ENCODE results near the gene DPPA4. TPM values are rescaled to one million over a fixed set of nuclear protein-coding genes. Genes with fewer than 3 reads are reported as not detected.
"Not testable (repeated sequence)": the region's sequence is repeated elsewhere in the genome, so short reads cannot be mapped to it uniquely, and the experiment has no call there.

The DPPA4 gene
- total RNA-seq, 1 donor from 2014 or later = 83.0 TPM

GRCh38 chr3:109364088-109364487 is 26.7 kb upstream of the DPPA4 start:
- H3K27me3 Mint-ChIP-seq (ENCODE audit: low read depth, unreplicated experiment) = no peaks in the 10 kb centered on the region
- no peak overlapping the region for H3K27ac Mint-ChIP-seq (ENCODE audit: unreplicated experiment)
- Histone ChIP-seq H3K36me3 (ENCODE audit: insufficient read depth, low read length) (no peaks in the 10 kb centered on the region), H3K9me3 (ENCODE audit: insufficient read depth, low read depth, low read length) (no peaks in the 10 kb centered on the region), H2AFZ (ENCODE audit: low read depth, low read length) (no peak overlapping the region), H3K79me2 (ENCODE audit: insufficient read depth, low read length) (no peaks in the 10 kb centered on the region), H3K4me1 (ENCODE audit: insufficient read depth, low read length) (no peaks in the 10 kb centered on the region), H3K9ac (ENCODE audit: low read length) (no peak overlapping the region), H3K27me3 (ENCODE audit: insufficient read depth, low read length) (no peaks in the 10 kb centered on the region), H3K4me2 (ENCODE audit: low read length) (no peak overlapping the region), H4K20me1 (ENCODE audit: insufficient read depth, low read length) (no peaks in the 10 kb centered on the region), H3K4me3 (ENCODE audit: insufficient read depth, low read depth, low read length) (no peak overlapping the region), H3K27ac (ENCODE audit: low read depth, low read length) (no peak overlapping the region)
- H3K4me3 Mint-ChIP-seq (ENCODE audit: unreplicated experiment) = no peak overlapping the region
- H3K4me1 Mint-ChIP-seq (ENCODE audit: low read depth, unreplicated experiment) = no peaks in the 10 kb centered on the region
- FAIRE-seq = no peak
- no peaks in the 10 kb centered on the region for H3K9me3 Mint-ChIP-seq (ENCODE audit: unreplicated experiment)
- H3K36me3 Mint-ChIP-seq (ENCODE audit: low read depth, unreplicated experiment) = no peaks in the 10 kb centered on the region
- no peak for TF ChIP-seq EZH2 (IDR thresholded peaks at IDR 0.05; ENCODE audit: insufficient read depth, low read length)
- TF ChIP-seq, protein P1, sequence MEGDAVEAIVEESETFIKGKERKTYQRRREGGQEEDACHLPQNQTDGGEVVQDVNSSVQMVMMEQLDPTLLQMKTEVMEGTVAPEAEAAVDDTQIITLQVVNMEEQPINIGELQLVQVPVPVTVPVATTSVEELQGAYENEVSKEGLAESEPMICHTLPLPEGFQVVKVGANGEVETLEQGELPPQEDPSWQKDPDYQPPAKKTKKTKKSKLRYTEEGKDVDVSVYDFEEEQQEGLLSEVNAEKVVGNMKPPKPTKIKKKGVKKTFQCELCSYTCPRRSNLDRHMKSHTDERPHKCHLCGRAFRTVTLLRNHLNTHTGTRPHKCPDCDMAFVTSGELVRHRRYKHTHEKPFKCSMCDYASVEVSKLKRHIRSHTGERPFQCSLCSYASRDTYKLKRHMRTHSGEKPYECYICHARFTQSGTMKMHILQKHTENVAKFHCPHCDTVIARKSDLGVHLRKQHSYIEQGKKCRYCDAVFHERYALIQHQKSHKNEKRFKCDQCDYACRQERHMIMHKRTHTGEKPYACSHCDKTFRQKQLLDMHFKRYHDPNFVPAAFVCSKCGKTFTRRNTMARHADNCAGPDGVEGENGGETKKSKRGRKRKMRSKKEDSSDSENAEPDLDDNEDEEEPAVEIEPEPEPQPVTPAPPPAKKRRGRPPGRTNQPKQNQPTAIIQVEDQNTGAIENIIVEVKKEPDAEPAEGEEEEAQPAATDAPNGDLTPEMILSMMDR (IDR thresholded peaks at IDR 0.05; ENCODE audit: insufficient read depth, low read depth, low read length) = no peak
- DNase-seq (ENCODE audit: low read depth) = no peak

DNA sequence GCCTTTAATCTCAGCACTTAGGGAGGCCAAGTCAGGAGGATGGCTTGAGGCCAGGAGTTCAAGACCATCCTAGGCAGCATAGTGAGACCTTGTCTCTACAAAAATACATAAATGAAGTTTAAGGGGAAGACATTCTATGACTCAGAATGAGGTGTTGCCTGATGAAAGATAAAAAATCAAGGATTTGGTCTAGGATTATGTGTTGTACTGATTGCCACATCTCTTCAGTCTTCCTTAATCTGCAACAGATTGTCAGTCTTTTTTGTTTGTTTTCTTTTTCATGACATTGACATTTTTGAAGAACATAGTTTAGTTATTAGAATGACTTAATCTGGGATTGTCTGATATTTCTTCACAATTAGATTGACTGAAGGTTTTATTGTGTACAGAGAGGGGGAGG is 26.3 kb upstream of the DPPA4 start:
- FAIRE-seq = no peak

DNA sequence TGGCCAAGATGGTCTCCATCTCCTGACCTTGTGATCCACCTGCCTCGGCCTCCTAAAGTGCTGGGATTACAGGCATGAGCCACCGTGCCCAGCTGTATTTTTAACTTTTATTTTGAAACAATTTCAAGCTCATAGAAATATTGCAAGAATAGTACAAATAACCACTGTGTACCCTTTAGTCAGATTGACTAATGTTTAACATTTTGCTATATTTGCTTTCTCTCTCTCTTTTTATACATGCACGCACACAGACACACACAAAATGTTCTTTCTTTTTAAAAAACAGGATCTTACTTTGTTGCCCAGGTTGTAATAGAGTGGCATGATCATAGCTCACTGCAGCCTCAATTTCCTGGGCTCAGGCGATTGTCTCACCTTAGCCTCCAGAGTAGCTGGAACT is 25.5 kb upstream of the DPPA4 start:
- no peaks in the 10 kb centered on the region for H3K4me1 ChIP-seq (ENCODE audit: insufficient read depth, low read length)
- H3K79me2 ChIP-seq (ENCODE audit: insufficient read depth, low read length) = no peaks in the 10 kb centered on the region
- no peaks in the 10 kb centered on the region for H3K9me3 ChIP-seq (ENCODE audit: insufficient read depth, low read depth, low read length)
- Mint-ChIP-seq H3K9me3 (ENCODE audit: unreplicated experiment) (no peaks in the 10 kb centered on the region), H3K4me3 (ENCODE audit: unreplicated experiment) (no peak overlapping the region), H3K4me1 (ENCODE audit: low read depth, unreplicated experiment) (no peaks in the 10 kb centered on the region), H3K36me3 (ENCODE audit: low read depth, unreplicated experiment) (no peaks in the 10 kb centered on the region), H3K27me3 (ENCODE audit: low read depth, unreplicated experiment) (no peaks in the 10 kb centered on the region), H3K27ac (ENCODE audit: unreplicated experiment) (no peak overlapping the region)
- no peak for FAIRE-seq
- H3K4me2 ChIP-seq (ENCODE audit: low read length) = no peak overlapping the region
- H3K27ac ChIP-seq (ENCODE audit: low read depth, low read length) = no peak overlapping the region
- TF ChIP-seq, protein P1 (IDR thresholded peaks at IDR 0.05; ENCODE audit: insufficient read depth, low read depth, low read length) = no peak
- no peak for TF ChIP-seq EZH2 (IDR thresholded peaks at IDR 0.05; ENCODE audit: insufficient read depth, low read length)
- no peaks in the 10 kb centered on the region for H4K20me1 ChIP-seq (ENCODE audit: insufficient read depth, low read length)
- no peak overlapping the region for H3K4me3 ChIP-seq (ENCODE audit: insufficient read depth, low read depth, low read length)
- no peaks in the 10 kb centered on the region for H3K27me3 ChIP-seq (ENCODE audit: insufficient read depth, low read length)
- no peak overlapping the region for H2AFZ ChIP-seq (ENCODE audit: low read depth, low read length)
- H3K36me3 ChIP-seq (ENCODE audit: insufficient read depth, low read length) = no peaks in the 10 kb centered on the region
- H3K9ac ChIP-seq (ENCODE audit: low read length) = no peak overlapping the region
- no peak for DNase-seq (ENCODE audit: low read depth)

More for the DNA sequence above, 26.3 kb upstream of the DPPA4 start:
- Histone ChIP-seq H3K27ac (ENCODE audit: low read depth, low read length) (no peak overlapping the region), H3K4me1 (ENCODE audit: insufficient read depth, low read length) (no peaks in the 10 kb centered on the region), H3K4me2 (ENCODE audit: low read length) (no peak overlapping the region), H3K36me3 (ENCODE audit: insufficient read depth, low read length) (no peaks in the 10 kb centered on the region), H3K9me3 (ENCODE audit: insufficient read depth, low read depth, low read length) (no peaks in the 10 kb centered on the region), H3K79me2 (ENCODE audit: insufficient read depth, low read length) (no peaks in the 10 kb centered on the region), H3K4me3 (ENCODE audit: insufficient read depth, low read depth, low read length) (no peak overlapping the region), H3K27me3 (ENCODE audit: insufficient read depth, low read length) (no peaks in the 10 kb centered on the region), H2AFZ (ENCODE audit: low read depth, low read length) (no peak overlapping the region), H4K20me1 (ENCODE audit: insufficient read depth, low read length) (no peaks in the 10 kb centered on the region), H3K9ac (ENCODE audit: low read length) (no peak overlapping the region)
- Mint-ChIP-seq H3K4me3 (ENCODE audit: unreplicated experiment) (no peak overlapping the region), H3K36me3 (ENCODE audit: low read depth, unreplicated experiment) (no peaks in the 10 kb centered on the region), H3K27me3 (ENCODE audit: low read depth, unreplicated experiment) (no peaks in the 10 kb centered on the region), H3K4me1 (ENCODE audit: low read depth, unreplicated experiment) (no peaks in the 10 kb centered on the region), H3K27ac (ENCODE audit: unreplicated experiment) (no peak overlapping the region), H3K9me3 (ENCODE audit: unreplicated experiment) (no peaks in the 10 kb centered on the region)
- DNase-seq (ENCODE audit: low read depth) = no peak
- TF ChIP-seq, protein P1 (IDR thresholded peaks at IDR 0.05; ENCODE audit: insufficient read depth, low read depth, low read length) = no peak
- TF ChIP-seq EZH2 (IDR thresholded peaks at IDR 0.05; ENCODE audit: insufficient read depth, low read length) = no peak

DNA sequence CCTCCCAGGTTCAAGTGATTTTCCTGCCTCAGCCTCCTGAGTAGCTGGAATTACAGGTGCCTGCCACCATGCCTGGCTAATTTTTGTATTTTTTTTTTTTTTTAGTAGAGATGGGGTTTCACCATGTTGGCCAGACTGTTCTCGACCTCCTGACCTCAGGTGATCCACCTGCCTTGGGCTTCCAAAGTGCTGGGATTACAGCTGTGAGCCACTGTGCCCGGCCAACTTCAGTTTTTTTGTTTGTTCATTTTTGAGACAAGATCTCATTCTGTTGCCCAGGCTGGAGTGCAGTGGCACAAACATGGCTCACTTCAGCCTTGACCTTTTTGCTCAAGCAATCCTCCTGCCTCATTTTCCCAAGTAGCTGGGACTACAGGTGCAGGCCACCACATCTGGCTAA is 21.5 kb upstream of the DPPA4 start:
- H3K36me3 Mint-ChIP-seq (ENCODE audit: low read depth, unreplicated experiment) = not testable (repeated sequence)

More for the DNA sequence above, 21.5 kb upstream of the DPPA4 start:
- H3K4me1 ChIP-seq (ENCODE audit: insufficient read depth, low read length); DNase-seq (ENCODE audit: low read depth); H3K27ac Mint-ChIP-seq (ENCODE audit: unreplicated experiment); H3K27me3 ChIP-seq (ENCODE audit: insufficient read depth, low read length); H3K9me3 Mint-ChIP-seq (ENCODE audit: unreplicated experiment); H3K27me3 Mint-ChIP-seq (ENCODE audit: low read depth, unreplicated experiment); H3K4me3 ChIP-seq (ENCODE audit: insufficient read depth, low read depth, low read length); H2AFZ ChIP-seq (ENCODE audit: low read depth, low read length); H4K20me1 ChIP-seq (ENCODE audit: insufficient read depth, low read length); H3K4me3 Mint-ChIP-seq (ENCODE audit: unreplicated experiment); H3K27ac ChIP-seq (ENCODE audit: low read depth, low read length); H3K9ac ChIP-seq (ENCODE audit: low read length); H3K36me3 ChIP-seq (ENCODE audit: insufficient read depth, low read length); H3K4me2 ChIP-seq (ENCODE audit: low read length); FAIRE-seq; H3K79me2 ChIP-seq (ENCODE audit: insufficient read depth, low read length); H3K9me3 ChIP-seq (ENCODE audit: insufficient read depth, low read depth, low read length): not testable (repeated sequence)
- peaks cover 12% of the 10 kb centered on the region for H3K4me1 Mint-ChIP-seq (ENCODE audit: low read depth, unreplicated experiment)

Measured in astrocyte (in vitro differentiated cells and primary cell).